HCT116 (cell line): ENCODE measurements around the gene KRT5. TPM values are rescaled to one million over a fixed set of nuclear protein-coding genes. Genes with fewer than 3 reads are reported as not detected.

Source experiments
- ATAC-seq: fragments of 200-7000 bp; cut with Tn5 transposase; 2 replicates; pipeline ENCODE4 v1.9.1; 2020; ENCODE audit warnings: mild to moderate bottlenecking, moderate library complexity
- BruUV-seq: library from RNA; stranded (reverse); fragments of 400-500 nt; replicated peaks from 2 replicates; lab custom pipeline; 2021; lab: Mats Ljungman, UMichigan
- CTCF ChIA-PET: fragments of 300-600 bp; sonication (Branson Sonifier 250); formaldehyde crosslinking; loops from one replicate; lab custom pipeline; 2021; ENCODE audit warnings: antibody characterized with exemption; lab: Charles Lee
- POLR2A ChIA-PET: fragments of 300-600, 350-600 bp; sonication (Branson Sonifier 250); formaldehyde crosslinking; loops from one replicate; lab custom pipeline; 2021; ENCODE audit warnings: antibody characterized with exemption; lab: Charles Lee
- RAD21 ChIA-PET, 2 experiments: fragments of 300-600 bp; sonication (Branson Sonifier 250); formaldehyde crosslinking; loops; one replicate each; lab custom pipeline; 2023; ENCODE audit warnings: low total read pairs in 2 of 2; ENCODE audit not compliant: uncharacterized antibody in 2 of 2, unreplicated experiment in 2 of 2, low non-redundant PET in 1 of 2; lab: Charles Lee
- DNase-seq: peaks from one replicate; pipeline ENCODE4 v3.0.0-alpha.2; 2010; ENCODE audit warnings: low read depth, low spot score
- H2AFZ ChIP-seq: fragments of 200-600 bp; shearing (Covaris generic), sonication (generic); 2 replicates; pipeline ENCODE4 v1.6.1; 2017; ENCODE audit warnings: low read depth, mixed run types, mixed read lengths, antibody characterized with exemption, low read length; ENCODE audit not compliant: poor library complexity, severe bottlenecking
- H3K27ac ChIP-seq: 2 replicates; pipeline ENCODE4 v1.5.1; 2012; ENCODE audit warnings: low read depth, low read length
- H3K27me3 ChIP-seq: fragments of 200-600 bp; sonication (generic); 2 replicates; pipeline ENCODE4 v1.6.1; 2016; ENCODE audit warnings: mixed run types, low read length, mixed read lengths; ENCODE audit not compliant: insufficient read depth
- H3K36me3 ChIP-seq, 2 experiments: fragments of 200-500 bp in 1 of 2; fragments of 200-600 bp in 1 of 2; sonication (Bioruptor generic) in 1 of 2; sonication (generic) in 1 of 2; 2 replicates each; pipeline versions ENCODE4 v1.5.1 to v1.6.1; 2014 to 2016; ENCODE audit warnings: low read length in 2 of 2, inconsistent platforms in 1 of 2, mixed read lengths in 1 of 2, mixed run types in 1 of 2; ENCODE audit not compliant: insufficient read depth in 2 of 2, control insufficient read depth in 1 of 2
- H3K4me1 ChIP-seq, 2 experiments: fragments of 200-600 bp in 1 of 2; sonication (generic) in 1 of 2; 2 replicates each; pipeline versions ENCODE4 v1.5.1 to v1.6.1; 2012 to 2017; ENCODE audit warnings: low read length in 2 of 2, inconsistent platforms in 1 of 2, mild to moderate bottlenecking in 1 of 2, mixed read lengths in 1 of 2, mixed run types in 1 of 2, moderate library complexity in 1 of 2; ENCODE audit not compliant: insufficient read depth in 2 of 2, control insufficient read depth in 1 of 2
- H3K4me2 ChIP-seq: fragments of 200-600 bp; sonication (generic); 2 replicates; pipeline ENCODE4 v1.6.1; 2017; ENCODE audit warnings: mixed run types, low read length, mixed read lengths
- H3K4me3 ChIP-seq, 2 experiments: fragments of 200-600 bp in 1 of 2; sonication (generic) in 1 of 2; replicated peaks in 1 of 2; 2 replicates each; pipeline ENCODE4 v1.5.1; 2011 to 2016; ENCODE audit warnings: low read length in 2 of 2, control low read depth in 1 of 2, low read depth in 1 of 2, mild to moderate bottlenecking in 1 of 2, mixed read lengths in 1 of 2, mixed run types in 1 of 2
- H3K79me2 ChIP-seq: fragments of 200-600 bp; sonication (generic); 2 replicates; pipeline ENCODE4 v1.6.1; 2017; ENCODE audit warnings: mild to moderate bottlenecking, mixed run types, low read length, moderate library complexity, mixed read lengths; ENCODE audit not compliant: insufficient read depth
- H3K9ac ChIP-seq: fragments of 200-600 bp; sonication (generic); 2 replicates; pipeline ENCODE4 v1.6.1; 2016; ENCODE audit warnings: low read length, mixed read lengths
- H3K9me2 ChIP-seq: fragments of 200-600 bp; sonication (generic), shearing (Covaris generic); 2 replicates; pipeline ENCODE4 v1.6.1; 2017; ENCODE audit warnings: mixed run types, mild to moderate bottlenecking, moderate library complexity; ENCODE audit not compliant: insufficient read depth
- H3K9me3 ChIP-seq, 2 experiments: fragments of 200-500 bp in 1 of 2; fragments of 200-600 bp in 1 of 2; sonication (Bioruptor generic) in 1 of 2; sonication (generic) in 1 of 2; 2 replicates each; pipeline ENCODE4 v1.6.1; 2014 to 2017; ENCODE audit warnings: low read length in 2 of 2, mixed read lengths in 2 of 2, inconsistent platforms in 1 of 2, low read depth in 1 of 2, mild to moderate bottlenecking in 1 of 2, mixed run types in 1 of 2, moderate library complexity in 1 of 2; ENCODE audit not compliant: control insufficient read depth in 1 of 2, insufficient read depth in 1 of 2
- H4K20me1 ChIP-seq: fragments of 200-600 bp; sonication (generic), shearing (Covaris generic); 2 replicates; pipeline ENCODE4 v1.6.1; 2017; ENCODE audit warnings: mixed run types, mild to moderate bottlenecking, moderate library complexity; ENCODE audit not compliant: insufficient read depth
- EZH2 ChIP-seq: fragments of 200-600 bp; sonication (generic); IDR thresholded peaks from 2 replicates; pipeline ENCODE4 v1.6.1; 2017; ENCODE audit warnings: antibody characterized with exemption, mixed run types
- FOSL1 ChIP-seq: IDR thresholded peaks from 2 replicates; pipeline ENCODE4 v1.6.1; 2012; ENCODE audit warnings: low read depth
- POLR2A ChIP-seq: IDR thresholded peaks from 2 replicates; pipeline ENCODE4 v1.7.0; 2011; ENCODE audit warnings: borderline replicate concordance; ENCODE audit not compliant: insufficient read depth, insufficient read length; ENCODE audit errors: extremely low read depth
- intact Hi-C: fragments of 100-400 bp; cut with micrococcal nuclease; formaldehyde crosslinking; loops from 2 replicates; pipeline ENCODE4 v1.10.0; 2022
- total RNA-seq: library from RNA; stranded (reverse); gene quantifications from one replicate; pipeline ENCODE4 v1.2.1, GENCODE V29; 2021; ENCODE audit not compliant: unreplicated experiment
- TF ChIP-seq, protein P1 (sequence below): IDR thresholded peaks from 2 replicates; pipeline ENCODE4 v1.6.1; 2011; ENCODE audit warnings: mild to moderate bottlenecking, low read length, moderate library complexity; ENCODE audit not compliant: insufficient replicate concordance; ENCODE audit errors: extremely low read depth

KRT5 gene
- total RNA-seq, 1 experiment from 2014 or later: 0.44 TPM

GRCh38 chr12:52494518-52494917 lies 25.7 kb downstream of the KRT5 start:
- Histone ChIP-seq H3K79me2 (no peaks in the 10 kb centered on the region), H3K9ac (no peak overlapping the region), H4K20me1 (no peaks in the 10 kb centered on the region), H3K9me2 (no peaks in the 10 kb centered on the region), H2AFZ (no peak overlapping the region), H3K27ac (no peak overlapping the region), H3K4me2 (peak overlapping the region; percentile 73; the same call in 1 of the 2 replicates), H3K9me3 (no peaks in the 10 kb centered on the region), H3K36me3 (no peaks in the 10 kb centered on the region), H3K4me1 (peaks cover 29 to 57% of the 10 kb centered on the region in 2 experiments), H3K27me3 (no peaks in the 10 kb centered on the region), H3K4me3 (no peak overlapping the region)
- intact Hi-C loops: no loop called here
- TF ChIP-seq, protein P1, sequence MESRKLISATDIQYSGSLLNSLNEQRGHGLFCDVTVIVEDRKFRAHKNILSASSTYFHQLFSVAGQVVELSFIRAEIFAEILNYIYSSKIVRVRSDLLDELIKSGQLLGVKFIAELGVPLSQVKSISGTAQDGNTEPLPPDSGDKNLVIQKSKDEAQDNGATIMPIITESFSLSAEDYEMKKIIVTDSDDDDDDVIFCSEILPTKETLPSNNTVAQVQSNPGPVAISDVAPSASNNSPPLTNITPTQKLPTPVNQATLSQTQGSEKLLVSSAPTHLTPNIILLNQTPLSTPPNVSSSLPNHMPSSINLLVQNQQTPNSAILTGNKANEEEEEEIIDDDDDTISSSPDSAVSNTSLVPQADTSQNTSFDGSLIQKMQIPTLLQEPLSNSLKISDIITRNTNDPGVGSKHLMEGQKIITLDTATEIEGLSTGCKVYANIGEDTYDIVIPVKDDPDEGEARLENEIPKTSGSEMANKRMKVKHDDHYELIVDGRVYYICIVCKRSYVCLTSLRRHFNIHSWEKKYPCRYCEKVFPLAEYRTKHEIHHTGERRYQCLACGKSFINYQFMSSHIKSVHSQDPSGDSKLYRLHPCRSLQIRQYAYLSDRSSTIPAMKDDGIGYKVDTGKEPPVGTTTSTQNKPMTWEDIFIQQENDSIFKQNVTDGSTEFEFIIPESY: no peak
- TF ChIP-seq FOSL1 (no peak), POLR2A (no peak)
- no peak for DNase-seq
- no peak for ATAC-seq
- BruUV-seq: no TSS peak
- POLR2A ChIA-PET: no interaction called here
- CTCF ChIA-PET: interaction anchor here (0.8 kb wide), 1 partner anchor 99 kb away, joined by 3 read pairs; no protein-coding TSS in a partner anchor
- RAD21 ChIA-PET: no interaction called here

GRCh38 chr12:52494100-52494499 lies 26.1 kb downstream of the KRT5 start:
- H3K9me3 ChIP-seq: no peaks in the 10 kb centered on the region
- no TSS peak for BruUV-seq
- RAD21 ChIA-PET: no interaction called here
- TF ChIP-seq EZH2: no peak
- TF ChIP-seq FOSL1: 0 out of 2 replicates have a peak, but pooled peaks have one; percentile 18
- TF ChIP-seq, all 23 proteins: peak for 1
- H3K4me3 ChIP-seq: no peak overlapping the region
- H3K27ac ChIP-seq: no peak overlapping the region
- no peaks in the 10 kb centered on the region for H3K36me3 ChIP-seq
- ATAC-seq (no peak), DNase-seq (no peak)
- no peak overlapping the region; the same call in 1 of the 2 replicates for H3K4me2 ChIP-seq
- no peaks in the 10 kb centered on the region for H4K20me1 ChIP-seq
- no peaks in the 10 kb centered on the region for H3K9me2 ChIP-seq
- peaks cover 29 to 55% of the 10 kb centered on the region in 2 experiments for H3K4me1 ChIP-seq
- no peak overlapping the region for H2AFZ ChIP-seq
- CTCF ChIA-PET: interaction anchor here (0.8 kb wide), 2 partner anchors 13 to 98 kb away, joined by 3 read pairs; no protein-coding TSS in a partner anchor
- intact Hi-C loops: no loop called here
- POLR2A ChIA-PET: no interaction called here
- no peaks in the 10 kb centered on the region for H3K79me2 ChIP-seq
- H3K27me3 ChIP-seq: no peaks in the 10 kb centered on the region
- H3K9ac ChIP-seq: no peak overlapping the region
